HEK293T (cell line): ENCODE measurements around the gene DTHD1.

Experiments used
- CTCF ChIA-PET: fragments of 350-600 bp; formaldehyde crosslinking; extraction: SDS; loops from one replicate; lab custom pipeline; 2021; ENCODE audit warnings: antibody characterized with exemption, inconsistent platforms; lab: Yijun Ruan, JAX
- POLR2A ChIA-PET: fragments of 350-600 bp; formaldehyde crosslinking; extraction: SDS; loops from one replicate; lab custom pipeline; 2020; ENCODE audit warnings: antibody characterized with exemption, inconsistent platforms; lab: Yijun Ruan, JAX
- DNase-seq: peaks from one replicate; pipeline ENCODE4 v3.0.0; 2012; ENCODE audit warnings: mixed read lengths; ENCODE audit errors: extremely low spot score
- ARNT ChIP-seq: fragments of 450-650 bp; IDR thresholded peaks from 2 replicates; pipeline ENCODE4 v1.6.1; 2017; ENCODE audit warnings: mild to moderate bottlenecking
- BHLHE40 ChIP-seq: fragments of 450-650 bp; IDR thresholded peaks from 2 replicates; pipeline ENCODE4 v1.6.1; 2016; ENCODE audit warnings: mild to moderate bottlenecking, moderate library complexity, borderline replicate concordance
- CTBP1 ChIP-seq: fragments of 450-650 bp; IDR thresholded peaks from 2 replicates; pipeline ENCODE4 v1.6.1; 2016; ENCODE audit warnings: borderline replicate concordance
- ELF4 ChIP-seq: fragments of 450-650 bp; IDR thresholded peaks from 2 replicates; pipeline ENCODE4 v1.6.1; 2017; ENCODE audit warnings: antibody characterized with exemption
- FOXA1 ChIP-seq: fragments of 450-650 bp; IDR thresholded peaks from 2 replicates; pipeline ENCODE4 v1.6.1; 2016; ENCODE audit warnings: mild to moderate bottlenecking
- FOXK2 ChIP-seq: fragments of 450-650 bp; IDR thresholded peaks from 2 replicates; pipeline ENCODE4 v1.6.1; 2016; ENCODE audit warnings: mild to moderate bottlenecking
- FOXM1 ChIP-seq: fragments of 450-650 bp; IDR thresholded peaks from 2 replicates; pipeline ENCODE4 v1.6.1; 2017; ENCODE audit warnings: mild to moderate bottlenecking, borderline replicate concordance
- HDGF ChIP-seq: fragments of 450-650 bp; IDR thresholded peaks from 2 replicates; pipeline ENCODE4 v1.6.1; 2017; ENCODE audit warnings: antibody characterized with exemption, borderline replicate concordance
- L3MBTL2 ChIP-seq: fragments of 450-650 bp; conservative IDR thresholded peaks from 2 replicates; pipeline ENCODE4 v1.6.1; 2016; ENCODE audit warnings: mild to moderate bottlenecking
- LEF1 ChIP-seq: fragments of 450-650 bp; IDR thresholded peaks from 2 replicates; pipeline ENCODE4 v1.6.1; 2017; ENCODE audit warnings: mild to moderate bottlenecking, borderline replicate concordance
- NFRKB ChIP-seq: fragments of 450-650 bp; IDR thresholded peaks from 2 replicates; pipeline ENCODE4 v1.6.1; 2016; ENCODE audit warnings: mild to moderate bottlenecking, moderate library complexity
- SP1 ChIP-seq: fragments of 450-650 bp; IDR thresholded peaks from 2 replicates; pipeline ENCODE4 v1.6.1; 2017
- SUZ12 ChIP-seq: fragments of 450-650 bp; IDR thresholded peaks from 2 replicates; pipeline ENCODE4 v1.6.1; 2016; ENCODE audit warnings: mild to moderate bottlenecking
- TARDBP ChIP-seq: fragments of 450-650 bp; IDR thresholded peaks from 2 replicates; pipeline ENCODE4 v1.6.1; 2016
- ZNF384 ChIP-seq: fragments of 450-650 bp; IDR thresholded peaks from 2 replicates; pipeline ENCODE4 v1.6.1; 2016
- TF ChIP-seq, protein P1 (sequence below): fragments of 450-650 bp; IDR thresholded peaks from 2 replicates; pipeline ENCODE4 v1.6.1; 2016

Gene DTHD1

DNA sequence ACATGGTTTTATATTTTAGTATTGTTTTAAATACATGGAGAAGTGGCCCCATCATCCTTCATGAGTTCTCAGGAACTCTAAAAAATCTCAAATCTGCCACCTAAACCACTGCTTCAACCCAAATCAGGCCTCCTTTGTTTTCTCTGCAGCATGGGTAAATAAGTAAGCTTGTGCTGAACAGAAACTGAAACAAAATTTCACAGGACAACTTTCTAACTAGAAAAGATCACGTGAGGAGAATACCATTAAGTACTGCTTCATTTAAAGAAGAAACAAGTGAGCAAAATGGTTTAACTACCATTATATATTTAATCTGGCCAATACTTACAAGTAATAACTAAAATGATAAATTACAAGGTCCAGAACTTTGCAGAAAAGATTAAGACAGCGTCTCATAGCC is 39.6 kb upstream of the DTHD1 start:
- ChIA-PET POLR2A (no interaction called here), CTCF (no interaction called here)
- TF ChIP-seq NFRKB (no peak), FOXM1 (no peak), ELF4 (no peak), L3MBTL2 (no peak), FOXK2 (no peak), CTBP1 (no peak), ARNT (no peak), LEF1 (no peak), ZNF384 (no peak), HDGF (no peak), TARDBP (no peak), SP1 (no peak), FOXA1 (no peak), BHLHE40 (no peak)
- TF ChIP-seq, protein P1, sequence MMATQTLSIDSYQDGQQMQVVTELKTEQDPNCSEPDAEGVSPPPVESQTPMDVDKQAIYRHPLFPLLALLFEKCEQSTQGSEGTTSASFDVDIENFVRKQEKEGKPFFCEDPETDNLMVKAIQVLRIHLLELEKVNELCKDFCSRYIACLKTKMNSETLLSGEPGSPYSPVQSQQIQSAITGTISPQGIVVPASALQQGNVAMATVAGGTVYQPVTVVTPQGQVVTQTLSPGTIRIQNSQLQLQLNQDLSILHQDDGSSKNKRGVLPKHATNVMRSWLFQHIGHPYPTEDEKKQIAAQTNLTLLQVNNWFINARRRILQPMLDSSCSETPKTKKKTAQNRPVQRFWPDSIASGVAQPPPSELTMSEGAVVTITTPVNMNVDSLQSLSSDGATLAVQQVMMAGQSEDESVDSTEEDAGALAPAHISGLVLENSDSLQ: no peak
- DNase-seq: no peak

DNA sequence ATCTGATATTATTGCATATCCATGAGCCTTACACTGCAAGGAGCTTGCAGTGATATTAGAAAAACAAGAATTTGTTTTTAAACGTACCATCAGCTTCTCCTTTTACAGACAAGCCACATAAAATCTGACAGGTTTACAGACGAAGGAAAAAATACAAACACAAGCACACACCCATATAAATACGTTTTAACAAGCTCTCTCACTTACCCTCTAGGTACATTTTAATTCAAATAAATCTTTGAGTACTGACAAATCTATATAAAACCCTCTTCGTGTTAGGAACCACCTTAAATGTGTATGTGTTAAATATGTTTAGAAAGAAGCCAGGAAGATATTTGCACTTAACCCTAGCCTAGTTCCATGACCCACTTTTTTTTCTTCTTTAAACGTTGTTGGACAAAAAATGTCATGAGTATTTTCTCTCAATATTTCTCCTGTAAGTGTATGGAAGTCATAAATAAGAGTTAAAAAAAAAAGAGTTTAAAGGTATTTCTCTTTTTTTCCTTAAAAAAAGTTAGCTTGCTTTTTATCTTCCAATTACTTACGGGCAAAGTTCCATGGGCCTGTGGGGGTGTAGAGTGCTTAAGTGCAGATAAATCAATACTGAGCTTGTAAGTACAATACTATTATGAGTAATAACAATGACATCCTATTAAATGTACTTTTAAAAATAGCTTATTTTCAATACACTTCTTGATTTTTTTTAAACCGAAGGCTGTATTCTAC is 38.6 kb upstream of the DTHD1 start:
- ChIA-PET POLR2A (no interaction called here), CTCF (interaction anchor here (0.7 kb wide), 3 partner anchors 16 to 999 kb away, joined by 3 to 8 read pairs (median 3); no protein-coding TSS in a partner anchor)
- DNase-seq: no peak
- TF ChIP-seq ELF4: no peak
- peak; percentile 86 for TF ChIP-seq CTBP1
- TF ChIP-seq, protein P1: peak; percentile 95

GRCh38 chr4:36243355-36244256 is 37.8 kb upstream of the DTHD1 start:
- peak; percentile 29 for DNase-seq
- POLR2A ChIA-PET: interaction anchor here (1.0 to 1.5 kb wide), 5 partner anchors 16 to 77 kb away, joined by 3 to 5 read pairs (median 4); no protein-coding TSS in a partner anchor
- CTCF ChIA-PET: interaction anchor here (0.7 to 1.1 kb wide), 3 partner anchors 11 to 998 kb away, joined by 3 to 8 read pairs (median 4); no protein-coding TSS in a partner anchor
- TF ChIP-seq ZNF384: peak; percentile 67
- TF ChIP-seq FOXA1: no peak

GRCh38 chr4:36244257-36245082 is 36.9 kb upstream of the DTHD1 start, which contains the start of gene ARAP2:
TSS of gene ARAP2 (minus strand) at chr4:36244514. CDS start at chr4:36229486, 15,028 bp downstream.
- CTCF ChIA-PET: interaction anchor here (0.5 to 1.4 kb wide), 3 partner anchors 10 to 802 kb away, joined by 4 to 6 read pairs (median 4); no protein-coding TSS in a partner anchor
- DNase-seq: peak; percentile 42
- POLR2A ChIA-PET: interaction anchor here (1.0 to 1.5 kb wide), 6 partner anchors 11 to 76 kb away, joined by 3 to 5 read pairs (median 4); no protein-coding TSS in a partner anchor

GRCh38 chr4:36249610-36250009 is 31.8 kb upstream of the DTHD1 start:
- POLR2A ChIA-PET: no interaction called here
- DNase-seq: no peak
- TF ChIP-seq SP1 (no peak), LEF1 (no peak), FOXM1 (no peak), ARNT (no peak), SUZ12 (no peak), ZNF384 (no peak)
- CTCF ChIA-PET: no interaction called here

More at GRCh38 chr4:36244257-36245082, 36.9 kb upstream of the DTHD1 start, which contains the start of gene ARAP2:
- TF ChIP-seq ZNF384 (no peak), ARNT (no peak), HDGF (no peak), FOXK2 (no peak), FOXA1 (no peak), CTBP1 (no peak), TARDBP (no peak), SUZ12 (no peak), ELF4 (no peak), NFRKB (no peak), BHLHE40 (no peak), LEF1 (no peak), SP1 (no peak)
- TF ChIP-seq, protein P1: no peak
